Central memory CD4-positive, alpha-beta T cell (primary cell): ENCODE data around the gene PXDN.

ENCODE experiments used
- DNase-seq: peaks from one replicate; pipeline ENCODE4 v3.0.0; 2022

PXDN gene

GRCh38 chr2:1751767-1752725 is 7.7 kb upstream of the PXDN start:
- no peak for DNase-seq

GRCh38 chr2:1750933-1751766 is 6.8 kb upstream of the PXDN start:
- DNase-seq, result no peak

GRCh38 chr2:1750270-1750932 is 6.1 kb upstream of the PXDN start:
- no peak for DNase-seq

DNA sequence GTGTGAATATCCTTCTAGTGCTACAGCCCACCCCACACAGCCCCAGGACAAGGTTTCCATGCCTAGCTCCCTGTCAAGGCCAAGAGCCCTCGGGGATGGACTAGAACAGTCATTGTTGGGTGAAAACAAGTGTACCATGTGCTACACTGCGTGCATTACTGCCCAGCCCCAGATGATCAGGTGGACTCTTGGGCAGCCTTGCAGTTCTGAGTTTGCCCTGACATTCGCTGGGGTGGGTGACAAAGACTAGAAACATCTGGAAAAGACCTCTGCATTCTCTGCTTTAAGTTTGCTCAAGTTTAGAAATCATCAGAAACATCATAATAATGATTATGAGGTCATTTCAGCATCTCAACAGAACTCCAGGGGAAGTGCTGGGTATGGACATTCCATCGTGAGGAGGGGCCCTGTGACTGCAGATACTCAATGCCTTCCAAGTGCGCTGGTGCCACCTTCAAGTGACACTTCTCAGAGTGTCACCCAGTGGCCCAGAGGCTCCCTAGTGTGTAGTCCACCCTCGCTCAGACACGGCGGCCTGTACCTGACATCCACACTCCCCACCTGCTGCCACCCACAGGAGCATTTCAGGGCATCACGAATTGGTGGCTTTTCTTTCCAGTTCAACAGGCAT is 5.3 kb upstream of the PXDN start:
- DNase-seq, result no peak

GRCh38 chr2:1748741-1749488 is 4.6 kb upstream of the PXDN start:
- no peak for DNase-seq

DNA sequence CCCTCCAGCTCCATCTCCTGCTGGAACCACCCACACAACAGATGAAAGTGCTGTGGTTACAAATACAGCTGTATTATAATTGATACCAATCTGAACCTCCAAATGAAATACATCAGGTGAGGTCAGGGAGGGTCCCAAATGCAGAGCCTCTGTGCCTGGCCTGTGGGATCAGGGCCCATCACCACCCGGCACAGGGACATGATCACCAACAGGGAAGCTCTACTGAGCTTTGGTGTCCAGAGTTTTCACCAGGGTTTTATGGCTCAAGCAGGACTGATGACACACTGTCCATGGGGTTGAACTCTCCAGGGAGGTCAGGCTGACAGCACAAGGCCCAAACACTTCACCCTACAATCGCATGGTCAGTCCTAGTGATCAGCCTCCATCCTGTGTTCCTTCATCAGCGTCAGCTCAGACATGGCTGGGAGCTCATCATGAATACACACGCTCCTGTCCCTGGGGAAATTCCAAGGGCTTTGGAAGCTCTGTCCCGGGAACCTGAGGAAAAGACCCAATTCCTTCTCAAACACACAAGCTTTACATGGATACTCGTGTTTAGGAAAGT is 3.9 kb upstream of the PXDN start:
- no peak for DNase-seq

GRCh38 chr2:1747065-1747941 is 3.0 kb upstream of the PXDN start:
- no peak for DNase-seq

GRCh38 chr2:1746174-1747064 is 2.1 kb upstream of the PXDN start:
- DNase-seq, result no peak

DNA sequence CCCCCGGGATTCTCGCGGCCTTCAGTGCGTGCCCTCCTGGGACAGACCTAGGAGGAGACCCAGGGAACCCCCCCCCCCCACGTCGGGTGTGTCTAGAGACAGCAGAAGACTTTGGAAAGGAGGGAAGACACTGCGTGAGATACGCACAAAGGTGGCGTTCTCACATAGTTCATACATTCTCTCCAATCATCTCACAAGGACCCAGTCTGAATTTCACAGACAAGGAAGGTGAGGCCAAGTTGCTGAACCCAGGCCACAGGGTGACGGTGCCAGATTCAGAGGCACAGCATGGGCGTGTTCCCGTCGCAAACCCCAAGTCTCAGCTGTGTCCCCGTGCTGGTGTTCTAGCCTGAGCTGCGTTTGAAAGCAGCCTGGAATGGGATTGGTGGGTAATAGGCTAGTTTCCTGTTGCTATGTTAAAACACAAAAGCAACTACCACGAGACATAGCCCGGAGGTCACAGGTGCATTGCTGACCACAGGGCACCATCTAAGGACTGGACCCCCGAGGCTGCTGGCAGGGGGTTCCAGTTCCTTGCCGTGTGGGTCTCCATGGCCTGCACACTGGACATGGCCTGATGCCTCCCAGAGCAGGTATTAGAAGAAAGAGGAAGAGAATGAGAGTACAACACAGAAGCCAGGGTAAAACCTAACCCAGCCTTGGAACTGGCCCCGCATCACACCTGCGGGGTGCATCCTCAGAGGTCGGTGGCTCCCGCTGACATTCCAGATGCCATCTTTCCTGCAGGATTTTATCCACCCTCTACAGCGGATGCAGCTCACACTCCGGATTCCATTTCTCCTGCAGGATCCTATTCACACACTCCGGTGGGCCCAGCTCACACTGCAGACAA is 1.1 kb upstream of the PXDN start:
- no peak for DNase-seq

DNA sequence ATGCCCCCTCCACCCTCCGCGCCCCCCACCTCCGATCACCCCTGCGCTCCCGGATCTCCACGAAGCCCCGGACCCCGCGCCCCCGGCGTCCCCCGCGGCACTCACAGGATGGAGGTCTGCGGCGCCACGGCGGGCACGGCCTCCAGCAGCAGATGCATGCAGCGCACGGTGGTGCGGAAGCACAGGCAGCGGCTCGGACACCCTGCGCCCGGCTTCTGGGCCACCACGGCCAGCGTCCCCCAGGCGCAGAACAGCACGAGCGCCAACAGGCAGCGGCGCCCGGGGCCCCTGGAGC is 217 bp downstream of the PXDN start:
- DNase-seq, result no peak

- no peak for DNase-seq
Observed at GRCh38 chr2:1743396-1744150, 742 bp downstream of the PXDN start.

- no peak for DNase-seq
Observed at GRCh38 chr2:1742681-1743395, 1.5 kb downstream of the PXDN start.

- DNase-seq, result no peak
Observed at GRCh38 chr2:1742301-1742680, 2.0 kb downstream of the PXDN start.

GRCh38 chr2:1741851-1742250 is 2.5 kb downstream of the PXDN start:
- DNase-seq, result no peak

- DNase-seq, result no peak
Observed at GRCh38 chr2:1740716-1741589, 3.4 kb downstream of the PXDN start.
